HG03575 (cell line): ENCODE results near the gene XIRP1.

Experiments
- ATAC-seq: cut with Tn5 transposase; IDR thresholded peaks from one replicate; pipeline ENCODE4 v1.9.1; 2021; ENCODE audit not compliant: unreplicated experiment, insufficient number of reproducible peaks, low FRiP score; ENCODE audit errors: extremely low read depth

The XIRP1 gene

GRCh38 chr3:39150148-39150802, 42.1 kb downstream of the XIRP1 start:
- no peak for ATAC-seq

- ATAC-seq = no peak
These were observed 42.8 kb downstream of the XIRP1 start for GRCh38 chr3:39149498-39150147.

GRCh38 chr3:39149059-39149455, 43.3 kb downstream of the XIRP1 start:
- no peak for ATAC-seq

- no peak for ATAC-seq
These were observed 43.8 kb downstream of the XIRP1 start for GRCh38 chr3:39148435-39149058.

GRCh38 chr3:39147711-39148434, 44.5 kb downstream of the XIRP1 start:
- no peak for ATAC-seq

GRCh38 chr3:39146611-39147591, 45.5 kb downstream of the XIRP1 start:
- ATAC-seq = no peak

- no peak for ATAC-seq
These were observed 46.3 kb downstream of the XIRP1 start for GRCh38 chr3:39146083-39146501.

GRCh38 chr3:39144748-39145380, 47.5 kb downstream of the XIRP1 start:
- no peak for ATAC-seq

GRCh38 chr3:39144095-39144747, 48.2 kb downstream of the XIRP1 start:
- ATAC-seq = no peak

GRCh38 chr3:39143051-39143885, 49.1 kb downstream of the XIRP1 start:
- no peak for ATAC-seq

GRCh38 chr3:39142067-39142466, 50.3 kb downstream of the XIRP1 start:
- ATAC-seq = no peak

- no peak for ATAC-seq
These were observed 51.0 kb downstream of the XIRP1 start for GRCh38 chr3:39141171-39141995.

GRCh38 chr3:39140341-39140971, 51.9 kb downstream of the XIRP1 start:
- ATAC-seq = no peak

GRCh38 chr3:39139442-39139841, 53.0 kb downstream of the XIRP1 start:
- no peak for ATAC-seq

GRCh38 chr3:39138804-39139415, 53.5 kb downstream of the XIRP1 start:
- ATAC-seq = no peak
